C4-2B (cell line): Measurements from ENCODE around the gene GPATCH1.

Experiments
- H3K27ac ChIP-seq: fragments of 450-650 bp; 2 replicates; pipeline ENCODE4 v1.5.1; 2017
- CTCF ChIP-seq: fragments of 450-650 bp; conservative IDR thresholded peaks from 2 replicates; pipeline ENCODE4 v1.5.1; 2017; ENCODE audit warnings: mild to moderate bottlenecking
- ZFX ChIP-seq: fragments of 450-650 bp; IDR thresholded peaks from 2 replicates; pipeline ENCODE4 v1.6.1; 2017

GPATCH1 gene

GRCh38 chr19:33055718-33056117, 25.3 kb upstream of the GPATCH1 start:
- H3K27ac ChIP-seq = peak overlapping the region; percentile 59
- TF ChIP-seq ZFX (no peak), CTCF (no peak)

- TF ChIP-seq ZFX (no peak), CTCF (no peak)
- no peak overlapping the region for H3K27ac ChIP-seq
These were observed 20.4 kb upstream of the GPATCH1 start for GRCh38 chr19:33060586-33060985.

GRCh38 chr19:33062902-33063301, 18.1 kb upstream of the GPATCH1 start:
- no peak for TF ChIP-seq ZFX
- no peak for TF ChIP-seq CTCF
- peak overlapping the region; percentile 86 for H3K27ac ChIP-seq

GRCh38 chr19:33063356-33063752, 17.6 kb upstream of the GPATCH1 start:
- H3K27ac ChIP-seq = peak overlapping the region; percentile 86
- TF ChIP-seq ZFX (no peak), CTCF (no peak)

- H3K27ac ChIP-seq = peak overlapping the region; percentile 86
- TF ChIP-seq CTCF (no peak), ZFX (no peak)
These were observed 17.1 kb upstream of the GPATCH1 start for GRCh38 chr19:33063753-33064457.

- H3K27ac ChIP-seq = peak overlapping the region; percentile 86
- TF ChIP-seq ZFX = peak; percentile 51; the same call in 1 of the 2 replicates
- no peak for TF ChIP-seq CTCF
These were observed 16.6 kb upstream of the GPATCH1 start for GRCh38 chr19:33064458-33064791.

GRCh38 chr19:33064792-33065550, 16.0 kb upstream of the GPATCH1 start, which contains the start of gene RHPN2:
Gene RHPN2 (minus strand): TSS chr19:33064888. CDS start chr19:33064852, 36 bp downstream.
- peak within 1 kb of the TSS; percentile 86 for H3K27ac ChIP-seq
- no peak for TF ChIP-seq CTCF
- TF ChIP-seq ZFX = no peak
